Psoas muscle (tissue), 8 donors: ENCODE data around the gene IFTAP. TPM values are rescaled to one million over a fixed set of nuclear protein-coding genes. Genes with fewer than 3 reads are reported as not detected.

Source experiments
- ATAC-seq, 4 donors: fragments of 200-7000 bp; cut with Tn5 transposase; one replicate each; pipeline ENCODE4 v1.9.1; 2020; ENCODE audit warnings: moderate library complexity in 3 of 4, mild to moderate bottlenecking in 2 of 4
- DNase-seq, 2 donors: peaks; one replicate each; pipeline ENCODE4 v3.0.0-alpha.2; 2020
- H3K27ac ChIP-seq: fragments of 200-600 bp; one replicate; pipeline ENCODE4 v1.8.0; 2022
- H3K27me3 ChIP-seq, 3 donors: fragments of 200-600 bp in 1 of 3; one replicate each; pipeline versions ENCODE4 v1.6.1 to v1.8.0; 2013 to 2022; ENCODE audit warnings: low read length in 2 of 3, mild to moderate bottlenecking in 2 of 3, moderate library complexity in 1 of 3; ENCODE audit not compliant: insufficient read depth in 3 of 3
- H3K36me3 ChIP-seq, 2 donors: fragments of 200-600 bp in 1 of 2; one replicate each; pipeline versions ENCODE4 v1.6.1 to v1.8.0; 2013 to 2022; ENCODE audit warnings: low read depth in 1 of 2, mild to moderate bottlenecking in 1 of 2, moderate library complexity in 1 of 2; ENCODE audit not compliant: insufficient read depth in 1 of 2
- H3K4me1 ChIP-seq: fragments of 200-600 bp; one replicate; pipeline ENCODE4 v1.8.0; 2022
- H3K4me3 ChIP-seq: fragments of 200-600 bp; one replicate; pipeline ENCODE4 v1.8.0; 2022; ENCODE audit warnings: mild to moderate bottlenecking
- H3K9me3 ChIP-seq: fragments of 200-600 bp; one replicate; pipeline ENCODE4 v1.8.0; 2022
- WGBS, 3 donors: extraction: QIAGEN DNeasy Blood & Tissue Kit; methylation state at CpG; one replicate each; pipeline versions ENCODE4 v1.1.6 to v1.1.7; 2013; 5-methylcytosine and 5-hydroxymethylcytosine counted together
- intact Hi-C, 2 donors: fragments of 100-400 bp; cut with DNase I; formaldehyde crosslinking; loops; one replicate each; pipeline versions ENCODE4 v1.11.0 to v1.14.2; 2022
- polyA plus RNA-seq, 3 donors: library from polyadenylated mRNA; stranded (reverse); fragments of 200-250 nt; gene quantifications; one replicate each; pipeline ENCODE4 v1.2.3, GENCODE V29; 2013
- total RNA-seq, 4 donors: library from RNA; stranded (reverse); fragmentation: NEBNext Ultra II Directional in 2 of 4; extraction: Animal tissue kit (Norgen Biotek cat#: 25700) in 2 of 4; gene quantifications; one replicate each; pipeline versions ENCODE4 v1.2.1 to v1.2.4, GENCODE V29; 2021 to 2023
- TF ChIP-seq, protein P1 (sequence below): fragments of 200-600 bp; IDR thresholded peaks from one replicate; pipeline ENCODE4 v1.8.0; 2022; ENCODE audit warnings: antibody characterized with exemption
- donor health status: healthy with polysubstance abuse.
- donor health status: DM: no; HTN: no; CAD: no; lungs with moderate emphysema.
- donor health status: Bipolar disorder and iron deficiency.
- donor health status: healthy.
- donor health status: DM: yes; HTN: yes; CAD: no.
- donor health status: DM: no; HTN: no; CAD: no.
- donor health status: DM: no; HTN: no; CAD: no.
- donor health status: DM: yes; HTN: yes; CAD: no.

IFTAP gene
- total and polyA plus RNA-seq, 7 donors = 21.3 to 58.7 (median 28.2) TPM

DNA sequence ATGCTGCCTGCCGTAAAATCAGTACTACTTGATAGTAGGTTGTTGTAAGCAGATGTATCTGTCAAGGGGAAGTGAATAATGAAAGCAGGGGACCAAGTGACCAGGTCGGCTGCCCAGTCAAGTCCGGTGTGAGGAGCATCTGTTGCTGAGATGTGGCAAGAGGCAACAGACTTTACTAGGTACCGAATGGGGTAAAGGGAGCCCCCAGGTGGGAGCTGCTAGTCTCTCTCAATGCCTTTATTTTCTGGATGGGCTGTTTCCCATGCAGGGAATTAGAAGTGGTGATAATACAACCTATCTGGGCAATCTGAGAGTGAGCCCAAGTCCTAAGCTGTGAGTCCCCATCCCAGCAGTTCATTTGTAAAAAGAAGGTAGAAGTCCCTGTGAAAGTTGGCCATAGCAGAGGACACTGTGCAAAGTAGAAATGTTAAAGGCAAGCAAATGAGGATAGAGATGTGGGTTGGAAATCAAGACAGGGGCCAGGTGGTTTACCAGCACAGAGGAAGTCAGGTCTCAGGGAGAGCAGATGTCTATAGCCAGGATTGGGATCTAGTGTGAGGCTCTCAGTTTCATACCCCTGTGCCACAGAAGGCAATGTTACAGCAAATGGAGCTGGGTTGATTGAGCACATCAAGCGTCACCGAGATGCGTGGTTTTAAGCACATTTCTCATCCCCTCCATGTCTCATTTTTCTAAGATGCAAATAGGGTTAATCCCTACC lies 94.4 kb downstream of the IFTAP start:
- no peaks in the 10 kb centered on the region for H3K36me3 ChIP-seq
- WGBS, 3 donors = 58 to 68% (median 60%) methylated on average over 7 of the region's 7 CpGs
- H3K9me3 ChIP-seq = no peaks in the 10 kb centered on the region
- TF ChIP-seq, protein P1, sequence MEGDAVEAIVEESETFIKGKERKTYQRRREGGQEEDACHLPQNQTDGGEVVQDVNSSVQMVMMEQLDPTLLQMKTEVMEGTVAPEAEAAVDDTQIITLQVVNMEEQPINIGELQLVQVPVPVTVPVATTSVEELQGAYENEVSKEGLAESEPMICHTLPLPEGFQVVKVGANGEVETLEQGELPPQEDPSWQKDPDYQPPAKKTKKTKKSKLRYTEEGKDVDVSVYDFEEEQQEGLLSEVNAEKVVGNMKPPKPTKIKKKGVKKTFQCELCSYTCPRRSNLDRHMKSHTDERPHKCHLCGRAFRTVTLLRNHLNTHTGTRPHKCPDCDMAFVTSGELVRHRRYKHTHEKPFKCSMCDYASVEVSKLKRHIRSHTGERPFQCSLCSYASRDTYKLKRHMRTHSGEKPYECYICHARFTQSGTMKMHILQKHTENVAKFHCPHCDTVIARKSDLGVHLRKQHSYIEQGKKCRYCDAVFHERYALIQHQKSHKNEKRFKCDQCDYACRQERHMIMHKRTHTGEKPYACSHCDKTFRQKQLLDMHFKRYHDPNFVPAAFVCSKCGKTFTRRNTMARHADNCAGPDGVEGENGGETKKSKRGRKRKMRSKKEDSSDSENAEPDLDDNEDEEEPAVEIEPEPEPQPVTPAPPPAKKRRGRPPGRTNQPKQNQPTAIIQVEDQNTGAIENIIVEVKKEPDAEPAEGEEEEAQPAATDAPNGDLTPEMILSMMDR = no peak
- DNase-seq (no peak), ATAC-seq (no peak)
- peaks cover 0 to 4% (median 0%) of the 10 kb centered on the region in 3 donors for H3K27me3 ChIP-seq
- no peak overlapping the region for H3K27ac ChIP-seq
- intact Hi-C loops = no loop called here
- H3K4me1 ChIP-seq = no peaks in the 10 kb centered on the region
- no peak overlapping the region for H3K4me3 ChIP-seq

DNA sequence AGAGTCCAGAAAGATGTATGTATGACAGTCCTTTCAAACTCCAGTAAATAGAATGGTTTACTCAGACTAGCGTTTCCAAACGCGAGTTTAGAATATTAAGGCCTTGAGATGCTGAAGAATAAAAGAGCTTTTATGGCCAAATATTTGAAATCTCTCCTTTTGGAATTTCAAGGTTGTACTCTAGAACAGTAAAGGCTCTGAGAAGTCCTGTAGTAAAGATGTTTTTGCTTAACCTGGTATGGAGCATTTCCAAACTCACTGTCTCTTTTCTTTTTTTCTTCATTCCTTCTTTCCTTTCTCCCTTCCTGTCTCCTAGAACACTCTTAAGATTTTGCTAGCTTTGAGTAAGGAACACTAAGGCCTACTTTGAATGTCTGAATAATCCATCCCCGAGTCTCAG lies 95.1 kb downstream of the IFTAP start:
- WGBS, 3 donors = 89 to 92% (median 91%) methylated on average over 4 of the region's 4 CpGs

GRCh38 chr11:36692704-36693103 lies 98.4 kb downstream of the IFTAP start:
- H3K4me1 ChIP-seq = no peaks in the 10 kb centered on the region
- no peaks in the 10 kb centered on the region for H3K27me3 ChIP-seq
- H3K36me3 ChIP-seq = no peaks in the 10 kb centered on the region
- intact Hi-C loops = no loop called here
- TF ChIP-seq, protein P1 = no peak
- DNase-seq (no peak), ATAC-seq (no peak)
- no peak overlapping the region for H3K4me3 ChIP-seq
- no peaks in the 10 kb centered on the region for H3K9me3 ChIP-seq
- H3K27ac ChIP-seq = no peak overlapping the region
- WGBS, 3 donors = 72 to 83% (median 80%) methylated on average over 1 of the region's 1 CpG

More for the DNA sequence above, 95.1 kb downstream of the IFTAP start:
- Histone ChIP-seq H3K27ac (no peak overlapping the region), H3K4me1 (no peaks in the 10 kb centered on the region), H3K36me3 (no peaks in the 10 kb centered on the region), H3K4me3 (no peak overlapping the region), H3K9me3 (no peaks in the 10 kb centered on the region), H3K27me3 (peaks cover 0 to 4% (median 0%) of the 10 kb centered on the region in 3 donors)
- TF ChIP-seq, protein P1 = no peak
- intact Hi-C loops = no loop called here
- ATAC-seq = no peak
- no peak for DNase-seq

DNA sequence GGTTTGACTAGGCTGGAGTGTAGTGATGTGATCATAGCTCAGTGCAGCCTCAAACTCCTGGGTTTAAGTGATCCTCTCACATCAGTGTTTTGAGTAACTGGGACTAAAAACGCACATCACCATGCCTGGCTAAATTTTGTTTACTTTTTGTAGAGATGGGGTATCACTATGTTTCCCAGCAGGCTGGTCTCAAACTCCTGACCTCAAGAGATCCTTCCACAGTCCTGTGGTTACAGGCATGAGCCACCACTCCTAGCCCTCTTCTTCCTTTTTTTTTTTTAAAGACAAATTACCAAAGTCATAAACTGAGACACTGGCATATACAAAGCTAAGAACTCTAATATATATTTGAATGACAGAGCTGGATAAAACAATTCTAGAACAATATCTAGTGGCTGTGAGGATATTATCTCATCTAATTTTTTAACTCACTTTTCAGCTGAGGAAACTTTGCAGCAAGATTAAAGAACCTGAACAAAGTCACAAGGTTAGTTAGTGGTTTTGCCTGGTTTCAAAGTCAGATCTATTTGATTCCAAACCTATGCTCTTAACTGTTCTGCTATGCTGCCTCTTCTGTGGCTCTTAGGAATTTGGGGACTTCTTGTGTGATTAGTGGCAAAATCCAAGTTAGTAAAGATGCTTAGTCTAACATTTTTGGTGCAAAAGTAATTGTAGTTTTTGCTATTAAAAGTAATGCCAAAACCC lies 99.0 kb downstream of the IFTAP start:
- TF ChIP-seq, protein P1 = no peak
- intact Hi-C loops = no loop called here
- no peak overlapping the region for H3K27ac ChIP-seq
- no peaks in the 10 kb centered on the region for H3K36me3 ChIP-seq
- WGBS, 3 donors = 62 to 70% (median 68%) methylated on average over 1 of the region's 1 CpG
- H3K27me3 ChIP-seq = no peaks in the 10 kb centered on the region
- ATAC-seq (no peak), DNase-seq (no peak)
- H3K9me3 ChIP-seq = no peaks in the 10 kb centered on the region
- H3K4me3 ChIP-seq = no peak overlapping the region
- H3K4me1 ChIP-seq = no peaks in the 10 kb centered on the region
